ENCODE data around the gene GLIS2.
A peak's percentile ranks its signal among the peaks of the same experiment; 100 is the strongest.

The GLIS2 gene

GRCh38 chr16:4315186-4316107 is at the start of gene GLIS2:
TSS of gene GLIS2 (plus strand) at chr16:4316067. CDS start at chr16:4332281, 16,214 bp downstream.
- peak; percentile 79 for DNase-seq

- DNase-seq, result no peak
Observed at GRCh38 chr16:4266372-4266771, 49.5 kb upstream of the GLIS2 start.

GRCh38 chr16:4270091-4270490 is 45.8 kb upstream of the GLIS2 start:
- no peak for DNase-seq

GRCh38 chr16:4270595-4270994 is 45.3 kb upstream of the GLIS2 start:
- DNase-seq, result no peak

- DNase-seq, result peak; percentile 89
Observed at GRCh38 chr16:4271176-4272113, 44.4 kb upstream of the GLIS2 start.

GRCh38 chr16:4272114-4272956 is 43.5 kb upstream of the GLIS2 start:
- peak; percentile 19 for DNase-seq

- DNase-seq, result peak; percentile 33
Observed at GRCh38 chr16:4273858-4274311, 42.0 kb upstream of the GLIS2 start.

- DNase-seq, result no peak
Observed at GRCh38 chr16:4275861-4276260, 40.0 kb upstream of the GLIS2 start.

GRCh38 chr16:4277987-4278513 is 37.8 kb upstream of the GLIS2 start:
- DNase-seq, result no peak

- DNase-seq, result no peak
Observed at GRCh38 chr16:4280625-4281024, 35.2 kb upstream of the GLIS2 start.

GRCh38 chr16:4283441-4283840 is 32.4 kb upstream of the GLIS2 start:
- no peak for DNase-seq

- no peak for DNase-seq
Observed at GRCh38 chr16:4283939-4284338, 31.9 kb upstream of the GLIS2 start.

- DNase-seq, result no peak
Observed at GRCh38 chr16:4285167-4285566, 30.7 kb upstream of the GLIS2 start.

- DNase-seq, result peak; percentile 59
Observed at GRCh38 chr16:4288148-4288921, 27.5 kb upstream of the GLIS2 start.

- peak; percentile 20 for DNase-seq
Observed at GRCh38 chr16:4290236-4290830, 25.5 kb upstream of the GLIS2 start.

GRCh38 chr16:4291699-4292098 is 24.2 kb upstream of the GLIS2 start:
- no peak for DNase-seq

- DNase-seq, result no peak
Observed at GRCh38 chr16:4293181-4293716, 22.6 kb upstream of the GLIS2 start.

GRCh38 chr16:4293822-4294457 is 21.9 kb upstream of the GLIS2 start:
- peak; percentile 38 for DNase-seq

- DNase-seq, result no peak
Observed at GRCh38 chr16:4295581-4295980, 20.3 kb upstream of the GLIS2 start.

- DNase-seq, result no peak
Observed at GRCh38 chr16:4297480-4297879, 18.4 kb upstream of the GLIS2 start.
